C4-2B (cell line): ENCODE data around the gene KCNJ9.
A peak's percentile ranks its signal among the peaks of the same experiment; 100 is the strongest.

Experiments
- H3K27ac ChIP-seq: fragments of 450-650 bp; 2 replicates; pipeline ENCODE4 v1.5.1; 2017
- ZFX ChIP-seq: fragments of 450-650 bp; IDR thresholded peaks from 2 replicates; pipeline ENCODE4 v1.6.1; 2017
- TF ChIP-seq, protein P1 (sequence below): fragments of 450-650 bp; conservative IDR thresholded peaks from 2 replicates; pipeline ENCODE4 v1.5.1; 2017; ENCODE audit warnings: mild to moderate bottlenecking

KCNJ9 gene

DNA sequence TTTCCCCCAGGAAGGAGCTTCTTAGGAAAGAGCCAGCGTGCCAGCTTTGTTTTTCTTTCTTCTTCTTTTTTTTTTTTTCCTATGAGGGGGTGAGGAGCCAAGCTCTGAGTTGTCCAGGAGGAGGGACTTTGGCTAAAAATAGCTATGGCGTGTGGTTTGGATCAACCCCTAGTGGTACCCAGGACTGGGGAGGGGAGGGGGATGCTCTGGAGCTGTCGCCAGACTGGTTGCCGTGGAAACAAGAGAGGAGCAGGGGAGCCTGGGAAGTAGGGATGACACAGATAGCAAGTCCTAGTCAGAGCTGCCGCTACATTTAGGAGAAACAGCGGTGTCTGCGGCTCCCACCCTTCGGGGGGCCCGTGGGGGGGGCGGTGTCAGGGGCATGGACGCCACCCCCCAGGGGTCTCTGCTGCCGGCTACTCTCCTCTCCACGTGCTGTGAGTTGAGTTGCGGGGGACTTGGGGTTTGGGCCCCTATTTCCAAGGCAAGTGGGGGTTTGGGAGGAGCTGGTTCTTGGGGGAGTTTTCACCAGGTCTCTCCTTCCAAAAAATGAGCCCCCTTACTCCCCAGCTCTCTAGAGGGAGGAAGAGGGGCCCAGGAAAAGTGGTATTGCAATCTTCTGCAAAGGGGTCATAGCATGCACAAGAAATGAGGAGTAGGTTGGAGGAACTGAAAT, at the start of gene KCNJ9:
Gene KCNJ9 (plus strand): TSS at position 278 of the 676 bp plus-strand sequence. CDS start 2,493 bp downstream, outside the sequence.
- no peak within 1 kb of the TSS for H3K27ac ChIP-seq
- TF ChIP-seq, protein P1, sequence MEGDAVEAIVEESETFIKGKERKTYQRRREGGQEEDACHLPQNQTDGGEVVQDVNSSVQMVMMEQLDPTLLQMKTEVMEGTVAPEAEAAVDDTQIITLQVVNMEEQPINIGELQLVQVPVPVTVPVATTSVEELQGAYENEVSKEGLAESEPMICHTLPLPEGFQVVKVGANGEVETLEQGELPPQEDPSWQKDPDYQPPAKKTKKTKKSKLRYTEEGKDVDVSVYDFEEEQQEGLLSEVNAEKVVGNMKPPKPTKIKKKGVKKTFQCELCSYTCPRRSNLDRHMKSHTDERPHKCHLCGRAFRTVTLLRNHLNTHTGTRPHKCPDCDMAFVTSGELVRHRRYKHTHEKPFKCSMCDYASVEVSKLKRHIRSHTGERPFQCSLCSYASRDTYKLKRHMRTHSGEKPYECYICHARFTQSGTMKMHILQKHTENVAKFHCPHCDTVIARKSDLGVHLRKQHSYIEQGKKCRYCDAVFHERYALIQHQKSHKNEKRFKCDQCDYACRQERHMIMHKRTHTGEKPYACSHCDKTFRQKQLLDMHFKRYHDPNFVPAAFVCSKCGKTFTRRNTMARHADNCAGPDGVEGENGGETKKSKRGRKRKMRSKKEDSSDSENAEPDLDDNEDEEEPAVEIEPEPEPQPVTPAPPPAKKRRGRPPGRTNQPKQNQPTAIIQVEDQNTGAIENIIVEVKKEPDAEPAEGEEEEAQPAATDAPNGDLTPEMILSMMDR: no peak
- no peak for TF ChIP-seq ZFX

DNA sequence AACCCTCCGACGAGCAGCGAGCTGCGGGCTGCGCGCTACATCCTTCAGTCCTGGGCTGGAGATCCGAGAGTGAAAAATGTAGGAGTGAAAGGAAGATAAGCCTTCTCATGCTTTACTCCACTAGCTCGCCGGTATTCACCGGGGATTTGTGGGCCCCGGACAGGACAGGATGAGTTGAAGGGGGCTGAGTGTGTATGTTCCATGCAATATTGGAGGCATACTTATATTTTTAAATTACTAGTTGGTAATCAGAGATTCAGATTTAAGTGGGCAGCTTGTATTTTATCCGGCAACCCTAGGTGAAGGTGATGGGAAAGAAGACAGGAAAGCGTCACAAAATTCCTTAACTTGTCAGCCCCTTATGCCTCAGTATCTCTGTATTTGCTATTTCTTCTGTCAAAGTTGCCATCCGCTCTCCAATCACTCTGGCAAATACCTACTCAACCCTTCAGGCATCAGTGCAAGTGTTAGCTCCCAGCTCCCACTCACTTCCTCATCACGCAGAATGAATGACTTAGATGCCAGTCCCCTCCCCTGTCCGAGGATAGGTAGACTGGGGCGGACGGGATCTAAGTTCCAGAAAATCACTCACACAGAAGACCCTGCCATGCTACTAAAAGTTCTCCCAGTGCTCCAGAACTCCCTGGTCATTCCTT, 49.0 kb upstream of the KCNJ9 start:
- TF ChIP-seq, protein P1: no peak
- no peak for TF ChIP-seq ZFX
- peak overlapping the region; percentile 86 for H3K27ac ChIP-seq

DNA sequence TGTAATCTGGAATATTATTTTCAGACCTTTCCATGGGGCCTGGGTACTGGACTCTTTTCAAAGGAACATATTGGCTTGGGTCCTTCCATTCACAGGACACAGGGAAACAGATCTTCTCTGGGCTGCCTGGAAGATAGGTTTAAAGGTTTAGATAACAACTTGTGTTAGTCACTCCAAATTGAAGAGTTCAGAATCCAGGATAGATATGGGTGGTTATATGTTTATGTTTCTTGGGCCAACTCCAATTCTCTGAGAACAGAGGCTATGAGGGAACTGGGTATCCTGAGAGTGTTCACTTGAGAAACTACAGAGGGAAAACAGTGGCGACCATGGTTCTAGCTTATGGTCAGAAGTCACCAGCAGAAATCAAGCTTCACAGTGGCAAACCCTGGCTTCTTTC, 40.9 kb upstream of the KCNJ9 start:
- no peak overlapping the region for H3K27ac ChIP-seq
- TF ChIP-seq ZFX: no peak
- TF ChIP-seq, protein P1: no peak

DNA sequence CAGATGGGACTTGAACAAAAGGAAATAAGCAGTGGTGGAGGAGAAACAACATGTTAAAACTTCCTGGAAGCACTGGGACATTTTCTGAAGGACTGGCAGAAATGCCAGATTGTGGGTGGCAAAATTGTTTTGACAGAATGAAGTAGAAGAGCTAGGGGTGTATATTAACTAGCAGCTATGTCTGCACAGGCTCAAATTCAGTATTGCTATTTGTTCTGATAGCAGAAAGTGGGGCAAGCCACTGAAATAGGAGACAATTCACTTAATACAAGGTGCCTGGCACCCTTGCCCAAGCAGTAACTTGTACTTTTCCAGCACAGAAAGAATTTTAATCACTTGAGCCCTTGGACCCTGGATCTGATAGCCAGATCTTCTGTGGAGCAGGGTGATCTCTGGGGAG, 37.8 kb upstream of the KCNJ9 start:
- TF ChIP-seq, protein P1: no peak
- TF ChIP-seq ZFX: no peak
- H3K27ac ChIP-seq: no peak overlapping the region

DNA sequence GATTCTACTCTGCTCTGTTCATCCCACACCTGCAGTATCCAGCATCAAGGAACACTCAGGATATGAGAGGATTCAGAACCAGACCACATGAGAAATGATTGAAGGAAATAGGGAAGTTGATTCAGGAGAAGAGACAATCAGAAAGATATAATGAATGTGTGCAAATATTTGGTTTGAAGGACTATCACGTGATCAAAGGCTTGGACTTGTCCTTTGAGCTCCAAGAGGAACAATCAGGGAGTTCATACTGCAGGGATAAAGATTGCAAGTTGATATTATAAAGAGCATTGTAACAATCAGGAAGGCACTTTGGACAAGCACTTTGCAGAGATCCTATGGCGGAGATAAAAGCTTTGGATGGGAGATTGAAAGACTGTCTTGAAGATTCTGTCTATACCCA, 35.7 kb upstream of the KCNJ9 start:
- no peak overlapping the region for H3K27ac ChIP-seq
- no peak for TF ChIP-seq ZFX
- TF ChIP-seq, protein P1: no peak

DNA sequence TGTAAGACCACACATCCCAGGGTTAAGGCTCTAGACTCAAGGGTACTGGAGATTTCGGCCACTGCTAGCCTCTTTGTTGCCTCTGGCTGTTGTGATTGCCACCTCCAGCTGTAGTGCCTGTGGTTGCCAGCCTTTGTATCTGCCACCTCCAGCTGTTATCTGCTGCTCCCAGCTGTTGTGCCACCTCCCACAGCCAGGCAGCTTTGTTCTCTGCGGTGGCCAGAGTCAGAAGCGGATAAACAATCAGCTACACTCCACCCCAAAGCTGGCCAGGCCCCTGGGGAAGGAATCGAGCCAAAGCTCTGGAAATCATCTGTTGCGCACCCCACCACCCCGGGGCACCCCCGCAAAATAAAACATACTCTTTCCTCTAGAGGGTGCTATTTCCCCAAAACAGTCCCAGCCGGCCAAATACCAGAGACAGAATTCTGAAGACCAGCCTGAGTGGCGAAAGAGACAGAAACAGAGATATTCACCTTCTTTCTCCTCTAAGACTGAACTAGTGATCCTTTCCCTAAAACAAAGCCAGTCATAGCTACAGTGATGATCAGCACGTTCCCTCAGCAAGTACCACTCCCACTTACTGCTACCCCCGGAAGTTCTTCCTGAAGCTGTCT, 34.7 kb upstream of the KCNJ9 start:
- H3K27ac ChIP-seq: no peak overlapping the region
- no peak for TF ChIP-seq ZFX
- TF ChIP-seq, protein P1: peak; percentile 78
